SJSA1 (cell line): ENCODE data around the gene TRAFD1. TPM values are rescaled to one million over a fixed set of nuclear protein-coding genes. Genes with fewer than 3 reads are reported as not detected.

Experiments used
- DNase-seq, 2 experiments: peaks; one replicate each; pipeline ENCODE4 v3.0.0-alpha.2; 2015 to 2020; ENCODE audit warnings: low spot score in 2 of 2, low read depth in 1 of 2
- H3K27ac ChIP-seq: fragments of 250-450 bp; sonication (Bioruptor Pico); 2 replicates; pipeline ENCODE4 v1.5.1; 2020; ENCODE audit warnings: mild to moderate bottlenecking, moderate library complexity
- H3K27me3 ChIP-seq: fragments of 250-450 bp; sonication (Bioruptor Pico); replicated peaks from 2 replicates; pipeline ENCODE4 v1.5.1; 2020; ENCODE audit warnings: mild to moderate bottlenecking, moderate library complexity
- H3K36me3 ChIP-seq: fragments of 250-450 bp; sonication (Bioruptor Pico); 2 replicates; pipeline ENCODE4 v1.5.1; 2020; ENCODE audit warnings: mild to moderate bottlenecking
- H3K4me1 ChIP-seq: fragments of 250-450 bp; sonication (Bioruptor Pico); replicated peaks from 2 replicates; pipeline ENCODE4 v1.6.1; 2021; ENCODE audit warnings: mild to moderate bottlenecking
- H3K4me3 ChIP-seq: fragments of 250-450 bp; sonication (Bioruptor Pico); 2 replicates; pipeline ENCODE4 v1.5.1; 2020; ENCODE audit warnings: mild to moderate bottlenecking
- H3K9me3 ChIP-seq: fragments of 250-450 bp; sonication (Bioruptor Pico); replicated peaks from 2 replicates; pipeline ENCODE4 v1.5.1; 2020; ENCODE audit warnings: mild to moderate bottlenecking
- total RNA-seq: library from RNA; depleted of rRNA; stranded (reverse); fragments of >200 nt; shearing (Covaris generic); gene quantifications from 2 replicates; pipeline ENCODE4 v1.2.3, GENCODE V29; 2014; rRNA removed

TRAFD1 gene
- total RNA-seq, 1 experiment from 2014 or later, result 38.2 TPM

- Histone ChIP-seq H3K27ac (no peak overlapping the region), H3K9me3 (no peaks in the 10 kb centered on the region), H3K4me3 (no peak overlapping the region), H3K27me3 (no peaks in the 10 kb centered on the region), H3K36me3 (peaks cover 36% of the 10 kb centered on the region), H3K4me1 (no peaks in the 10 kb centered on the region)
- DNase-seq, result no peak
Measured at GRCh38 chr12:112199136-112199535, 73.8 kb downstream of the TRAFD1 start.

Other genes with a start within 250 kb of the TRAFD1 start
- 5.3 and 5.5 TPM in 2 replicates for gene TMEM116, start 112.4 kb upstream of the TRAFD1 start, total RNA-seq
- gene ERP29, start 112.1 kb upstream of the TRAFD1 start, total RNA-seq, result 32.5 and 47.2 TPM in 2 replicates
- gene NAA25, start 16.8 kb upstream of the TRAFD1 start, total RNA-seq, result 18.7 and 19.3 TPM in 2 replicates